Measurements from ENCODE around the gene SLC40A1. TPM values are rescaled to one million over a fixed set of nuclear protein-coding genes. Genes with fewer than 3 reads are reported as not detected.

The SLC40A1 gene
- total RNA-seq, 1 experiment from 2014 or later = not detected

GRCh38 chr2:189613650-189614420 lies 33.2 kb upstream of the SLC40A1 start:
- Histone ChIP-seq H3T11ph (ENCODE audit: low read length) (no peak overlapping the region), H3K79me2 (ENCODE audit: insufficient read depth, low read length) (no peaks in the 10 kb centered on the region)
- no peaks in the 10 kb centered on the region for H3K4me1 Mint-ChIP-seq

More at GRCh38 chr2:189613650-189614420, 33.2 kb upstream of the SLC40A1 start:
- no peaks in the 10 kb centered on the region for H4K20me1 ChIP-seq (ENCODE audit: control insufficient read depth, insufficient read depth, insufficient read length)
- H3K4me3 Mint-ChIP-seq = no peak overlapping the region
- no peak for TF ChIP-seq CTCF (conservative IDR thresholded peaks at IDR 0.05)
- no peaks in the 10 kb centered on the region for H3K36me3 Mint-ChIP-seq (ENCODE audit: insufficient read depth in 1 of 3, low read depth in 3 of 3)
- no peaks in the 10 kb centered on the region for H3K79me1 ChIP-seq (ENCODE audit: insufficient read depth, low read depth, low read length, poor library complexity, severe bottlenecking)
- no peaks in the 10 kb centered on the region for H3K9me3 Mint-ChIP-seq
- H3K9me3 ChIP-seq (ENCODE audit: control insufficient read depth, low read depth, low read length) = no peaks in the 10 kb centered on the region
- no peak overlapping the region for H3K14ac ChIP-seq (ENCODE audit: insufficient read depth, low read length)
- no peak overlapping the region for H2BK120ac ChIP-seq (ENCODE audit: low read depth, low read length, poor library complexity, severe bottlenecking)
- no peak overlapping the region for H3K27ac ChIP-seq (ENCODE audit: insufficient read length, low read depth, low read length)
- no CpG with 5 or more reads among the region's 2 CpGs for WGBS (ENCODE audit: extremely low coverage, insufficient read length, low lambda C conversion rate)
- no peak overlapping the region for H4K8ac ChIP-seq (replicated peaks; ENCODE audit: insufficient read length, low read depth, low read length)
- H3K27me3 ChIP-seq (ENCODE audit: insufficient read depth, low read length) = no peaks in the 10 kb centered on the region
- H2BK20ac ChIP-seq (ENCODE audit: low read depth, low read length, poor library complexity, severe bottlenecking) = no peak overlapping the region
- no peak overlapping the region for H2AFZ ChIP-seq (ENCODE audit: low read length)
- H3K4me2 ChIP-seq (ENCODE audit: insufficient read depth, insufficient read length, low read length) = no peak overlapping the region
- H3K23me2 ChIP-seq (ENCODE audit: insufficient read length, low read depth, low read length, poor library complexity, severe bottlenecking) = no peaks in the 10 kb centered on the region
- no peak for DNase-seq
- no peak overlapping the region for H4K91ac ChIP-seq (ENCODE audit: insufficient read length, low read depth, low read length)
- H2BK5ac ChIP-seq (ENCODE audit: insufficient read length, low read length) = no peak overlapping the region
- no peak overlapping the region for H3K27ac Mint-ChIP-seq
- H2AK5ac ChIP-seq (ENCODE audit: insufficient read length, low read length) = no peak overlapping the region
- no peak overlapping the region for H3K18ac ChIP-seq (ENCODE audit: insufficient read length, low read depth, low read length)
- no peak overlapping the region for H2BK15ac ChIP-seq (ENCODE audit: low read depth, low read length)
- H2BK12ac ChIP-seq (ENCODE audit: insufficient read length, low read depth, low read length) = no peak overlapping the region
- H3K4ac ChIP-seq (ENCODE audit: low read depth, low read length) = no peak overlapping the region
- no peak overlapping the region for H3K9ac ChIP-seq (ENCODE audit: extremely low read depth, insufficient read length, low read length)
- no peak overlapping the region for H3K56ac ChIP-seq (ENCODE audit: insufficient read length, low read depth, low read length)
- no peak overlapping the region for H4K5ac ChIP-seq (ENCODE audit: insufficient read length, low read depth, low read length)
- H3K27me3 Mint-ChIP-seq (ENCODE audit: low read depth) = no peaks in the 10 kb centered on the region; the same call in 1 of the 2 replicates
- no peak overlapping the region for H3K23ac ChIP-seq (ENCODE audit: insufficient read length, low read depth, low read length)
- no peaks in the 10 kb centered on the region for H3K4me1 ChIP-seq (ENCODE audit: insufficient read depth, low read length)
